LNCAP (cell line): ENCODE data around the gene KIF1B.

ENCODE experiments used
- CTCF ChIP-seq: fragments of 450-650 bp; IDR thresholded peaks from 2 replicates; pipeline ENCODE4 v1.5.1; 2017; ENCODE audit warnings: mild to moderate bottlenecking

Gene KIF1B

DNA sequence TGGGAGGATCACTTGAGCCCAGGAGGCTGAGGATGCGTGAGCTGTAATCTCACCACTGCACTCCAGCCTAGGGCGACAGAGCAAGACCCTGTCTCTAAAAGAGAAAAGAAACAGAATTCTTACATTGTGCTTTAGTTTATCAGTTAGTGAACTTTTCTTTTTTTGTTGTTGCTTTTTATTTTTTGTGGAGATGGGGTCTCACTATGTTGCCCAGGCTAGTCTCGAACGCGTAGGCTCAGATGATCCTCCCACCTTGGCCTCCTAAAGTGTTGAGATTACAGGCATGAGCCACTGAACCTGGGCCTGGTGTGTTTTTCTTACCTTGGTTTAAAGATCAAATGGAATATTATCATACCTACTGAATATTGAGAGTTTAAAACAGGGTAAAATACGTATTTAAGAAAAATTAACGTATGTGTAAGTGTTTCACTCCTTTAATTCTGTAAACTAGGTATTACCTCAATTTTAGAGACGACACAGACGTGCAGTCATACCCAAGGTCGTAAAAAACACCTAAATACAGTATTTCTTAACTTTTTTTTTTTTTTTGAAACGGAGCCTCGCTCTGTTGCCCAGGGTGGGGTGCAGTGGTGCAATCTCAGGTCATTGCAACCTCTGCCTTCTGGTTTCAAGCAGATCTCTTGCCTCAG, 39.6 kb downstream of the KIF1B start:
- TF ChIP-seq CTCF, result no peak

DNA sequence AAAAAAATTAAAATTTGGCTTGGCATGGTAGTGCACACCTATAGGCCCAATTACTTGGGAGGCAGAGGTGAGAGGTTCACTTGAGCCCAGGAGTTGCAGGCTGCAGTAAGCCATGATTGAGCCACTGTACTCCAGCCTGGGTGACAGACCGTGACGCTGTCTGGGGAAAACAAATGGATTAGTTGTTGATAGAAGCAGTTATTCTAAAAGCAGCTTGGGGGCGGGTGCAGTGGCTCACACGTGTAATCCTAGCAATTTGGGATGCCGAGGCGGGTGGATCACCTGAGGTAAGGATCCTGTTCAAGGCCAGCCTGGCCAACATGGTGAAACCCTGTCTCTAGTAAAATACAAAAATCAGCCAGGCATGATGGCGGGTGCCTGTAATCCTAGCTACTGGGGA, 40.3 kb downstream of the KIF1B start:
- no peak for TF ChIP-seq CTCF

GRCh38 chr1:10252508-10252907, 42.1 kb downstream of the KIF1B start:
- TF ChIP-seq CTCF, result no peak

DNA sequence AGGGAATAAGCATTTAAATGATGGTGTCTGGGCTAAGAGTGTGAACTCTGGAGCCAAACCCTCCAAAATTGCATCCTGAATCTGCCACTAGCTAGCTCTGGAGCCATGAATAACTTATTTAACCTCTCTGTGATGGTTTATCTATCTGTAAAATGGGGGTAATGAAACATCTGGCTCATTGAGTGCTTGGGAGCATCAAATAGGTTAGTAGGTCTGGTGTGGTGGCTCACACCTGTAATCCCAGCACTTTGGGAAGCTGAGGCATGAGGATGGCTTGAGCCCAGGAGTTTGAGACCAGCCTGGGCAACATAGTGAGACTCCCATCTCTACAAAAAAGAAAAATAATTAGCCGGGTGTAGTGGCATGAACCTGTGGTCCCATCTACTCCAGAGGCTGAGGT, 42.8 kb downstream of the KIF1B start:
- no peak for TF ChIP-seq CTCF

DNA sequence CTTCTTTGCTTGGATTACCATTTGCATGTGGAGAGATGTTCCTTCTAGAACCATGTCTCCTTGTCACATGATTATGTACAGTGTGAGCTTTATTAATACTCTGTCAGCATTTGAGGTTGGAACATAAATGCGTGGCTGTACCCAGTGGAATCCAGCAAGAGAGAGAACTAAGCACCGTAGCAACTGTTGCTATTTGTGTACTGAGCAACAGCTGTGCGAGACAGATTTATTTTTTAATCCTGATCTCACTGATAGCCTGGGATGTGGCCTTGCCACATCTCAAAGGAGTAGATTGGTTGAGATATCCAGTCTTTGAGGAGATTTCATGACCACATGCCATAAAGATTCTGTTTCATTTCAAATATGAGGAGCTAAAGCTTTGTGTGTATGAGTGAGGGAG, 43.4 kb downstream of the KIF1B start:
- TF ChIP-seq CTCF, result no peak

DNA sequence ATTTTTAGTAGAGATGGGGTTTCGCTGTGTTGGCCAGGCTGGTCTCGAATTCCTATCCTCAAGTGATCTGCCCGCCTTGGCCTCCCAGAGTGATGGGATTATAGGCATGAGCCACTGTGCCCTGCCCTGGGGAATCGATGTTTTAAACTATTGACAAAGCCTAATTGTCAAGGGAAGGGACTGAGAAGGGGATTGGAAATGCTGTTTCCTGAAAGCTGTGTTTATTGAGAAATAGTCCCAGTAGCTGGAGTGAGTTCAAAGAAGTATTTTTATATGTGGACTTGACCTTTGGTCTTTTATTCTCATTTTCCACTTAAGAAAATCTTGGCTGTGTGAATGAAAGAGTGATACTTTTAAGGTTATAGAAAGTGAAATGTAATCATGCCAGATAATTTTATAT, 47.5 kb downstream of the KIF1B start:
- TF ChIP-seq CTCF, result no peak

DNA sequence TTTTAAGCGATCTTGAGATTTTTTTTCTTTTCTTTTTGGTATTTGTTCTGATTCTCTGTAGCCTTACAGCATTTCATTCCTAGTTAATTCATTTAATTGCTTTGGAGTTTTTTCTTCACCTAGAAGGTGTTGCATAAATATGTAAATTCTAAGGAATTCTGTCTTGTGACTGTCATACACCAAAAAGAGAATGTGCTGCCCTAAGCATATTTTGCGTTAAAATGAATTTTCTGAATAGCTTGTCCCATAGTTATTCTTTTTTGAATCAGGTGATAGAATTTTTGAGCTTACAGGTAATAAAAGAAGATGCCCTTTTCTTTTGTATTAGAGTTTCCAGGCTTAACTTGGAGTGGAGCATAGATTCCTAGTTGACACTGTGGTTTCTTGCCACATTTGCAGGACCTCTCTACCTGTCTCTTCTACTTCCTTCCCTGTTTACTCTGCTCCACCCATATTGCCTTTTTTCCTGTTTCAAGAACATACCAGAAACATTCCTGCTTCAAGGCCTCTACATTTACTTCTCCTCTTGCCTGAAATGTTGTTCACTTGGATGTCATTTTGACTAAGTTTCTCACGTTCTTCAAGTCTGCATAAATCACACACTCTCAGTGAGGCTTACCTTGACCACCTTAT, 53.2 kb downstream of the KIF1B start:
- no peak for TF ChIP-seq CTCF
